ENCODE data around the gene CETN2.
A peak's percentile ranks its signal among the peaks of the same experiment; 100 is the strongest.

CETN2 gene

GRCh38 chrX:152830312-152831305, at the start of gene CETN2, which contains the start of gene NSDHL:
TSS of gene CETN2 (minus strand) at chrX:152830757. CDS start at chrX:152830710, 47 bp downstream.
TSS of gene NSDHL (plus strand) at chrX:152831063. CDS start at chrX:152846325, 15,262 bp downstream.
- TF ChIP-seq CTCF (IDR thresholded peaks at IDR 0.05; ENCODE audit: insufficient read depth, low read length, poor library complexity, severe bottlenecking) = no peak
- no peaks in the 10 kb centered on the region; the same call in 1 of the 2 replicates for H3K36me3 ChIP-seq (ENCODE audit: control insufficient read depth, insufficient read depth, low read length)
- no peaks in the 10 kb centered on the region for H3K27me3 ChIP-seq (replicated peaks; ENCODE audit: control insufficient read depth, insufficient read depth, low read length)
- H3K4me3 ChIP-seq (replicated peaks; ENCODE audit: low read depth, low read length) = peak within 1 kb of the TSS; percentile 82
- DNase-seq (ENCODE audit: extremely low read depth, insufficient read length) = peak; percentile 96

GRCh38 chrX:152878976-152879755, 48.6 kb upstream of the CETN2 start:
- DNase-seq (ENCODE audit: extremely low read depth, insufficient read length) = no peak
- TF ChIP-seq CTCF (IDR thresholded peaks at IDR 0.05; ENCODE audit: insufficient read depth, low read length, poor library complexity, severe bottlenecking) = no peak

GRCh38 chrX:152876931-152877840, 46.6 kb upstream of the CETN2 start:
- H3K4me3 ChIP-seq (replicated peaks; ENCODE audit: low read depth, low read length) = no peak overlapping the region
- no peak for DNase-seq (ENCODE audit: extremely low read depth, insufficient read length)
- no peaks in the 10 kb centered on the region for H3K27me3 ChIP-seq (replicated peaks; ENCODE audit: control insufficient read depth, insufficient read depth, low read length)
- no peak for TF ChIP-seq CTCF (IDR thresholded peaks at IDR 0.05; ENCODE audit: insufficient read depth, low read length, poor library complexity, severe bottlenecking)
- H3K36me3 ChIP-seq (ENCODE audit: control insufficient read depth, insufficient read depth, low read length) = no peaks in the 10 kb centered on the region

More at GRCh38 chrX:152878976-152879755, 48.6 kb upstream of the CETN2 start:
- H3K27me3 ChIP-seq (replicated peaks; ENCODE audit: control insufficient read depth, insufficient read depth, low read length) = no peaks in the 10 kb centered on the region
- no peaks in the 10 kb centered on the region for H3K36me3 ChIP-seq (ENCODE audit: control insufficient read depth, insufficient read depth, low read length)
- no peak overlapping the region for H3K4me3 ChIP-seq (replicated peaks; ENCODE audit: low read depth, low read length)

- TF ChIP-seq CTCF (IDR thresholded peaks at IDR 0.05; ENCODE audit: insufficient read depth, low read length, poor library complexity, severe bottlenecking) = no peak
- Histone ChIP-seq H3K27me3 (replicated peaks; ENCODE audit: control insufficient read depth, insufficient read depth, low read length) (no peaks in the 10 kb centered on the region), H3K36me3 (ENCODE audit: control insufficient read depth, insufficient read depth, low read length) (peaks cover 7% of the 10 kb centered on the region), H3K4me3 (replicated peaks; ENCODE audit: low read depth, low read length) (no peak overlapping the region)
- DNase-seq (ENCODE audit: extremely low read depth, insufficient read length) = no peak
Observed at GRCh38 chrX:152873361-152873760, 42.8 kb upstream of the CETN2 start.

- no peak for DNase-seq (ENCODE audit: extremely low read depth, insufficient read length)
- peaks cover 7% of the 10 kb centered on the region for H3K36me3 ChIP-seq (ENCODE audit: control insufficient read depth, insufficient read depth, low read length)
- H3K4me3 ChIP-seq (replicated peaks; ENCODE audit: low read depth, low read length) = no peak overlapping the region
- no peaks in the 10 kb centered on the region for H3K27me3 ChIP-seq (replicated peaks; ENCODE audit: control insufficient read depth, insufficient read depth, low read length)
- no peak for TF ChIP-seq CTCF (IDR thresholded peaks at IDR 0.05; ENCODE audit: insufficient read depth, low read length, poor library complexity, severe bottlenecking)
Observed at GRCh38 chrX:152872522-152872921, 42.0 kb upstream of the CETN2 start.

All from GM06990 (cell line).